Fibroblast of lung (primary cell): ENCODE measurements around the gene KLHL5.

ENCODE experiments used
- CTCF ChIP-seq, 2 donors: IDR thresholded peaks in 1 of 2; conservative IDR thresholded peaks in 1 of 2; 1 replicate in 1 of 2; 2 replicates in 1 of 2; pipeline ENCODE4 v1.5.1; 2011 to 2012; ENCODE audit warnings: low read length in 2 of 2, control low read depth in 1 of 2, inconsistent platforms in 1 of 2, low read depth in 1 of 2, mild to moderate bottlenecking in 1 of 2
- EZH2 ChIP-seq: IDR thresholded peaks from 2 replicates; pipeline ENCODE4 v1.5.1; 2012; ENCODE audit warnings: low read length, control low read depth, mild to moderate bottlenecking; ENCODE audit errors: missing control alignments

- no peak for TF ChIP-seq CTCF (conservative IDR thresholded peaks at IDR 0.05 in 1 of 2, IDR thresholded peaks at IDR 0.05 in 1 of 2; ENCODE audit: low read depth in 1 of 2, low read length in 2 of 2)
- no peak for TF ChIP-seq EZH2
These were observed 39.0 kb upstream of the KLHL5 start for GRCh38 chr4:39023059-39023458.
